AG04450 (cell line): Measurements from ENCODE around the gene ALDH1L1. TPM values are rescaled to one million over a fixed set of nuclear protein-coding genes. Genes with fewer than 3 reads are reported as not detected.

Source experiments
- CTCF ChIA-PET: fragments of 300-600, 350-600 bp; formaldehyde crosslinking; extraction: SDS; loops from one replicate; lab custom pipeline; 2022; ENCODE audit warnings: antibody characterized with exemption, inconsistent platforms; lab: Charles Lee
- POLR2A ChIA-PET: fragments of 350-600 bp; formaldehyde crosslinking; extraction: SDS; loops from one replicate; lab custom pipeline; 2021; ENCODE audit warnings: antibody characterized with exemption, inconsistent platforms; lab: Yijun Ruan, JAX
- DNase-seq: peaks from one replicate; pipeline ENCODE4 v3.0.0-alpha.2; 2011; ENCODE audit warnings: low read depth, low spot score
- H3K27ac ChIP-seq: one replicate; pipeline ENCODE4 v1.5.1; 2012; ENCODE audit warnings: low read depth, low read length, control low read depth
- H3K27me3 ChIP-seq: one replicate; pipeline ENCODE4 v1.6.0; 2012; ENCODE audit warnings: low read length; ENCODE audit not compliant: control insufficient read depth, insufficient read depth
- H3K4me3 ChIP-seq: 2 replicates; pipeline ENCODE4 v1.5.1; 2011; ENCODE audit warnings: mild to moderate bottlenecking, low read depth, low read length, control low read depth
- H3K9me3 ChIP-seq: 2 replicates; pipeline ENCODE4 v1.5.1; 2012; ENCODE audit warnings: low read length; ENCODE audit not compliant: control insufficient read depth, insufficient read depth
- CTCF ChIP-seq: IDR thresholded peaks from 2 replicates; pipeline ENCODE4 v1.5.1; 2011; ENCODE audit warnings: low read depth, low read length, control low read depth, inconsistent platforms
- polyA plus RNA-seq: library from polyadenylated mRNA; depleted of rRNA; stranded (reverse); fragments of >200 nt; gene quantifications from 2 replicates; pipeline ENCODE4 v1.2.3, GENCODE V29; 2011

Gene ALDH1L1
- polyA plus RNA-seq, 1 experiment, result not detected

- no peak for TF ChIP-seq CTCF
- Histone ChIP-seq H3K9me3 (peaks cover 4% of the 10 kb centered on the region), H3K4me3 (no peak overlapping the region), H3K27me3 (peaks cover 6% of the 10 kb centered on the region), H3K27ac (no peak overlapping the region)
- no peak for DNase-seq
- ChIA-PET POLR2A (interaction anchor here (0.5 kb wide), 1 partner anchor 568 kb away, joined by 5 read pairs; the partner anchor contains the start of gene SNX4), CTCF (no interaction called here)
Measured at GRCh38 chr3:126087552-126088175, 92.7 kb downstream of the ALDH1L1 start.

- peaks cover 4% of the 10 kb centered on the region; the same call in 1 of the 2 replicates for H3K9me3 ChIP-seq
- ChIA-PET POLR2A (no interaction called here), CTCF (no interaction called here)
- H3K27ac ChIP-seq, result no peak overlapping the region
- peaks cover 4% of the 10 kb centered on the region for H3K27me3 ChIP-seq
- TF ChIP-seq CTCF, result no peak
- no peak overlapping the region for H3K4me3 ChIP-seq
- no peak for DNase-seq
Measured at GRCh38 chr3:126085841-126086240, 94.5 kb downstream of the ALDH1L1 start.

- ChIA-PET POLR2A (no interaction called here), CTCF (no interaction called here)
- Histone ChIP-seq H3K4me3 (no peak overlapping the region), H3K9me3 (peaks cover 4% of the 10 kb centered on the region; the same call in 1 of the 2 replicates), H3K27ac (no peak overlapping the region), H3K27me3 (peaks cover 2% of the 10 kb centered on the region)
- TF ChIP-seq CTCF, result no peak
- no peak for DNase-seq
Measured at GRCh38 chr3:126085276-126085675, 95.1 kb downstream of the ALDH1L1 start.

- H3K4me3 ChIP-seq, result no peak overlapping the region; the same call in 1 of the 2 replicates
- POLR2A ChIA-PET, result interaction anchor here (0.8 kb wide), 1 partner anchor 16 kb away, joined by 4 read pairs; no protein-coding TSS in a partner anchor
Measured at GRCh38 chr3:126084768-126085180, 95.6 kb downstream of the ALDH1L1 start.

More at GRCh38 chr3:126084768-126085180, 95.6 kb downstream of the ALDH1L1 start:
- CTCF ChIA-PET, result interaction anchor here (0.6 to 0.7 kb wide), 4 partner anchors 10 to 344 kb away, joined by 3 to 4 read pairs (median 4); no protein-coding TSS in a partner anchor
- peaks cover 2% of the 10 kb centered on the region for H3K27me3 ChIP-seq
- H3K27ac ChIP-seq, result no peak overlapping the region
- no peak for TF ChIP-seq CTCF
- DNase-seq, result no peak
- H3K9me3 ChIP-seq, result peaks cover 4% of the 10 kb centered on the region; the same call in 1 of the 2 replicates
